ENCODE results near the gene WNT9B. TPM values are rescaled to one million over a fixed set of nuclear protein-coding genes. Genes with fewer than 3 reads are reported as not detected.

Gene WNT9B, protein sequence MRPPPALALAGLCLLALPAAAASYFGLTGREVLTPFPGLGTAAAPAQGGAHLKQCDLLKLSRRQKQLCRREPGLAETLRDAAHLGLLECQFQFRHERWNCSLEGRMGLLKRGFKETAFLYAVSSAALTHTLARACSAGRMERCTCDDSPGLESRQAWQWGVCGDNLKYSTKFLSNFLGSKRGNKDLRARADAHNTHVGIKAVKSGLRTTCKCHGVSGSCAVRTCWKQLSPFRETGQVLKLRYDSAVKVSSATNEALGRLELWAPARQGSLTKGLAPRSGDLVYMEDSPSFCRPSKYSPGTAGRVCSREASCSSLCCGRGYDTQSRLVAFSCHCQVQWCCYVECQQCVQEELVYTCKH
- total RNA-seq (1 to 10 TPM in 4 of 9 donors, under 1 TPM in 3, not detected in 2; 0.23 to 2.0 (median 1.1) TPM), polyA plus RNA-seq (under 1 TPM in 2 of 3 donors, not detected in 1; 0.07 to 0.15 TPM)
- long read RNA-seq, donor 1 = 0 reads
- long read RNA-seq, donor 2 = 0 reads
- long read RNA-seq, donor 3 = 0 reads
- long read RNA-seq, donor 4 = 0 reads
- long read RNA-seq, donor 5 = 0 reads
- long read RNA-seq, donor 6 = 0 reads
- long read RNA-seq, donor 7 = 0 reads
- long read RNA-seq, donor 8 = 0 reads
- long read RNA-seq, donor 9 = 0 reads
- long read RNA-seq, donor 10 = 0 reads

DNA sequence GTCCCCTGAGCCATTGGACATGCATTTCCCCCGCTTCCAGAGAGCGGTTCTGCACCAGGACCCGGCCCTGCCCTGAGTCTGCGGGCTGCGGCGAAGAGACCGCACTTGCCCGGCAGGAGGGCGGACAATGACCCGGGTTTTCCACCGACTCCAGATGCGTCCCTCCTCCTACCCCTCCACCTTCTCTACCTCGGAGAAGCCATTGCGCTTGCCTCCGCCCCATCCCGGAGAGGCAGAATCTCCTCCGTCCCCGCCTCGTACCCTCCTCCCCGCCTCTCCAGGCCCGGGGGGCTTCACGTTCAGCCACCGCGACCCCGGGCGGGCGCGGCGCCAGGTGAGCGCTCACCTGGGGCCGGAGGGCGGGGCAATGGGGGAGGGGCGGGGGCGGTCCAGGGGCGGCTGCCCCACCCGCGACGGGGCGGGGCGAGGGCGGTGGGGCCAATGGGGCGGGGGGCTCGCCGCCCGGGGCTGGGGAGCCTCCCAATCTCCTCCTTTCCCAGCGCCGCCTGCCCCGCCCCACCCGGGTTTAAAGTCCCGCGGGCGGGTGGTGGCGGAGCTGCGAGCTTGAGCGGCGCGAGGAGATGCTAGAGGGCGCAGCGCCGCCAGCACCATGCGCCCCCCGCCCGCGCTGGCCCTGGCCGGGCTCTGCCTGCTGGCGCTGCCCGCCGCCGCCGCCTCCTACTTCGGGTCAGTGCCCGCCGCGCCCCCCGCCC is at the start of gene WNT9B:
Gene WNT9B, plus strand, starts transcription at position 555 of the 713 bp plus-strand sequence. Its CDS starts 56 bp downstream, at position 611.
- no peak within 1 kb of the TSS for H3K27ac ChIP-seq
- TF ChIP-seq POLR2A (IDR thresholded peaks at IDR 0.05) = no peak
- TF ChIP-seq, protein P1, sequence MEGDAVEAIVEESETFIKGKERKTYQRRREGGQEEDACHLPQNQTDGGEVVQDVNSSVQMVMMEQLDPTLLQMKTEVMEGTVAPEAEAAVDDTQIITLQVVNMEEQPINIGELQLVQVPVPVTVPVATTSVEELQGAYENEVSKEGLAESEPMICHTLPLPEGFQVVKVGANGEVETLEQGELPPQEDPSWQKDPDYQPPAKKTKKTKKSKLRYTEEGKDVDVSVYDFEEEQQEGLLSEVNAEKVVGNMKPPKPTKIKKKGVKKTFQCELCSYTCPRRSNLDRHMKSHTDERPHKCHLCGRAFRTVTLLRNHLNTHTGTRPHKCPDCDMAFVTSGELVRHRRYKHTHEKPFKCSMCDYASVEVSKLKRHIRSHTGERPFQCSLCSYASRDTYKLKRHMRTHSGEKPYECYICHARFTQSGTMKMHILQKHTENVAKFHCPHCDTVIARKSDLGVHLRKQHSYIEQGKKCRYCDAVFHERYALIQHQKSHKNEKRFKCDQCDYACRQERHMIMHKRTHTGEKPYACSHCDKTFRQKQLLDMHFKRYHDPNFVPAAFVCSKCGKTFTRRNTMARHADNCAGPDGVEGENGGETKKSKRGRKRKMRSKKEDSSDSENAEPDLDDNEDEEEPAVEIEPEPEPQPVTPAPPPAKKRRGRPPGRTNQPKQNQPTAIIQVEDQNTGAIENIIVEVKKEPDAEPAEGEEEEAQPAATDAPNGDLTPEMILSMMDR (IDR thresholded peaks at IDR 0.05) = no peak
- peaks cover 23% of the 10 kb centered on the region for H3K27me3 ChIP-seq
- peak within 1 kb of the TSS in 2 of 4 donors; percentile 11 to 53 for H3K4me3 ChIP-seq
- WGBS, 4 donors = 2 to 20% (median 7%) methylated on average over 1 to 75 of the region's 75 CpGs
- H3K9me3 ChIP-seq (replicated peaks in 1 of 3) = no peaks in the 10 kb centered on the region
- DNase-seq = peak in 1 of 7 donors; percentile 20
- intact Hi-C loops (cut with DNase I) = loop anchor here in 1 of 2 donors (5.0 kb wide), 1 partner anchor 91 kb away; no protein-coding TSS in a partner anchor
- no peaks in the 10 kb centered on the region for H3K36me3 ChIP-seq (replicated peaks in 1 of 2)
- peaks cover 10 to 11% of the 10 kb centered on the region in 2 donors for H3K4me1 ChIP-seq (replicated peaks in 1 of 2)

DNA sequence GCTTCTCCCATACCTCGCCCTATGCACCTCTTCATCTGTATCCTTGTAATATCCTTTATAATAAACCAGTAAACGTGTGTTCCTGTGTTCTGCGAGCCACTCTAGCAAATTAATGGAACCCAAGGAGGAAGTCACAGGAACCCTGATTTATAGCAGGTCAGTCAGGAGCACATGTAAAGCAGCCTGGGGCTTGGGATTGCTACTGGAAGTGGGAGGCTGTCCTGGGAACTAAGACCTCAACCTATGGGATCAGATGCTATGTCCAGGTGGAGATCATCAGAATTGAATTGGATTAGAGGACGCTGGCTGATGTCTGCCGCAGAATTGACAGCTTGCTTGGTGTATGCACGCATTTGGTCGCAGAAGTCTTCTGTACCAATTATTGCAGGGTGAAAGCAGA is 48.6 kb upstream of the WNT9B start:
- Histone ChIP-seq H3K9me3 (replicated peaks in 1 of 3) (no peaks in the 10 kb centered on the region), H3K27ac (no peak overlapping the region), H3K4me3 (no peak overlapping the region), H3K36me3 (replicated peaks in 1 of 2) (no peaks in the 10 kb centered on the region), H3K27me3 (no peaks in the 10 kb centered on the region), H3K4me1 (replicated peaks in 1 of 2) (no peaks in the 10 kb centered on the region)
- intact Hi-C loops (cut with DNase I) = no loop called here
- no peak for TF ChIP-seq POLR2A (IDR thresholded peaks at IDR 0.05)
- TF ChIP-seq, protein P1 (IDR thresholded peaks at IDR 0.05) = no peak
- DNase-seq = no peak
- WGBS, 4 donors = 62 to 81% (median 73%) methylated on average over 7 of the region's 7 CpGs

DNA sequence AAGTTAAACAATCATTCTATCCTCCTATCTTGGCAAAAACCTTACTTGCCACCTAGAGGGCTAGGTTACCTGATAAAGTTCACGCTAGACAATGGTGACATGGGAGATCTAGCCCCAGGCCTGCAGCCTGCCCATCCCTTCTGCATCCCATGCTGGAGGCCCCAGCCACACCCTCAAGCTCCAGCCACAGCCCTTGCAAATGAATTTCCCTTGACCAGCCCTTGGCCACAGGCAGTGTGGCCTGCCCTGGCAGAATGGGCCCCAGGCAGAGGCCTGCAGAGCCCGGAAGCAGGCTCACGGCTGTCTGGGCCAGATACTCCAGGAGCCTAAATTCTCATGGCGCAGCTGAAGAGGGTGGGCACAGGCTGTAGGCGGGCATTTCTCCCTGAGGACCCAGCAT is 47.8 kb upstream of the WNT9B start:
- 86 to 97% (median 91%) methylated on average over 2 to 5 of the region's 5 CpGs for WGBS, 4 donors
- Histone ChIP-seq H3K4me1 (replicated peaks in 1 of 2) (no peaks in the 10 kb centered on the region), H3K27me3 (no peaks in the 10 kb centered on the region), H3K9me3 (replicated peaks in 1 of 3) (no peaks in the 10 kb centered on the region), H3K36me3 (replicated peaks in 1 of 2) (no peaks in the 10 kb centered on the region), H3K27ac (no peak overlapping the region), H3K4me3 (no peak overlapping the region)
- no peak for DNase-seq
- intact Hi-C loops (cut with DNase I) = no loop called here
- no peak for TF ChIP-seq POLR2A (IDR thresholded peaks at IDR 0.05)
- TF ChIP-seq, protein P1 (IDR thresholded peaks at IDR 0.05) = no peak

DNA sequence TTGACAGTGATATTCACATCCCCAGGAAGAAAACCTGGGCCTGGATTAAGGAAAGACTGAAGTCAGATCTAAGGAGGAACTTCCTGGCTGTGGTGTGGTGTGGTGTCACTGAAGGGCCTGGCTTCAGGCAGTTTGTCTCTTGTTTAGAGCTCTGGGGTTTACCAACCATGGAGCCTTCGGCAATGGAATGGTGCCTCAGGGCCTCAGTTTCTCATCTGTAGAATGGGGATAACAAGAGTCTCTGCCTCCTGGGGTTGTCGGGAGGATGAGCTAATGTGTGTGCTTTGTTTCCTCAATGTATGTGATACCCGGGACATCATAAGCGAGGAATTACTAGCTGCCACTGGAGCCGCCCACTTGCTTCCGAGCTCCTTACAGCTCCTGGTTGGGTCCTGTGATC is 45.6 kb upstream of the WNT9B start:
- intact Hi-C loops (cut with DNase I) = no loop called here
- TF ChIP-seq, protein P1 (IDR thresholded peaks at IDR 0.05) = no peak
- TF ChIP-seq POLR2A (IDR thresholded peaks at IDR 0.05) = no peak
- no peaks in the 10 kb centered on the region for H3K36me3 ChIP-seq (replicated peaks in 1 of 2)

More for the DNA sequence above, 45.6 kb upstream of the WNT9B start:
- no peaks in the 10 kb centered on the region for H3K27me3 ChIP-seq
- DNase-seq = no peak
- H3K27ac ChIP-seq = no peak overlapping the region
- no peak overlapping the region for H3K4me3 ChIP-seq
- 88 to 93% (median 89%) methylated on average over 5 to 6 of the region's 6 CpGs for WGBS, 4 donors
- H3K9me3 ChIP-seq (replicated peaks in 1 of 3) = no peaks in the 10 kb centered on the region
- H3K4me1 ChIP-seq (replicated peaks in 1 of 2) = no peaks in the 10 kb centered on the region

Measured in adrenal gland (tissue), 19 donors.